Mesodermal cell (in vitro differentiated cells): ENCODE data around the gene ERG.

Source experiments
- H3K27ac ChIP-seq: 2 replicates; pipeline ENCODE4 v1.7.0; 2013; ENCODE audit warnings: mild to moderate bottlenecking, low read depth, low read length, moderate library complexity; ENCODE audit not compliant: severe bottlenecking
- H3K36me3 ChIP-seq: 2 replicates; pipeline ENCODE4 v1.7.1; 2013; ENCODE audit warnings: mild to moderate bottlenecking, low read length, moderate library complexity; ENCODE audit not compliant: control insufficient read depth, insufficient read depth
- H3K4me1 ChIP-seq: one replicate; pipeline ENCODE4 v1.7.1; 2013; ENCODE audit warnings: mild to moderate bottlenecking, low read length; ENCODE audit not compliant: insufficient read depth, control insufficient read depth, poor library complexity, severe bottlenecking
- H3K4me3 ChIP-seq: 2 replicates; pipeline ENCODE4 v1.7.0; 2013; ENCODE audit warnings: low read length, control low read depth, mild to moderate bottlenecking; ENCODE audit not compliant: insufficient read depth, poor library complexity, severe bottlenecking; ENCODE audit errors: extremely low read depth
- H3K9me3 ChIP-seq: 2 replicates; pipeline ENCODE4 v1.7.1; 2013; ENCODE audit warnings: mild to moderate bottlenecking, low read length, moderate library complexity; ENCODE audit not compliant: control insufficient read depth
- WGBS, 2 experiments: methylation state at CpG; one replicate each; pipeline ENCODE4 v1.1.5; 2013; ENCODE audit warnings: missing lambda C conversion rate in 2 of 2; ENCODE audit not compliant: insufficient coverage in 2 of 2; 5-methylcytosine and 5-hydroxymethylcytosine counted together

ERG gene

DNA sequence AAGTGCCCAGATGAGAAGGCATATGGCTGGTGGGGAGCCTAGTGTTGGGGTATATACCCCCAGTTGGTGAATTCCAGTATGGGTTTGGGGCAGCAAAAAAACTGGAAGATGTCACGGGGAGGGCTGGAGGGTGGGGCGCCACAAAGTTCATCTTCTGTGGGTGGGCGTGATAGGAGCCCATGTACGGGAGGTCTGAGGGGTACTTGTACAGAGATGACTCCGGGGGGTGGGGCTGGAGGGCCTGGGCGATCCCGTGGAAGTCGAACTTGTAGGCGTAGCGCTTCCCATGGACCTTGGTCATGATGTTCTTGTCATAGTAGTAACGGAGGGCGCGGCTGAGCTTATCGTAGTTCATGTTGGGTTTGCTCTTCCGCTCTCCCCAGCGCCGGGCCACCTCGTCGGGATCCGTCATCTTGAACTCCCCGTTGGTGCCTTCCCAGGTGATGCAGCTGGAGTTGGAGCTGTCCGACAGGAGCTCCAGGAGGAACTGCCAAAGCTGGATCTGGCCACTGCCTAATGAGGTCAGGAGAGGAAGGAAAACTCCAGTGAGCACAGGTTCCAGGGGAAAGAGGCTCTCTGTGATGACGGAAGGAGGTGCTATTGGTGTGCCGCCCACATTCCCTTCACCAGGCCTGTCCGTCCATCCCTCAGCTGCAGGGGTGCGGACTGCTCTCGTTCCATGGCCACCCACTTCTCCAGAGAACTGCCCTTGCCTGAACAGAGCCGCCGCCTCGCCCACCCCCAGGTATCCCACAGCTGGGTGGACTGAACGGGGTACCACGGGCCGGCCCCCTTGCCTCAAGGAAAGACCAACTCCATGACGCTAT, 114.7 kb downstream of the ERG start:
- H3K27ac ChIP-seq, result no peak overlapping the region
- H3K36me3 ChIP-seq, result no peaks in the 10 kb centered on the region
- peaks cover 3% of the 10 kb centered on the region for H3K4me1 ChIP-seq
- 93 to 96% methylated on average over 33 to 34 of the region's 34 CpGs for WGBS, 2 experiments
- no peak overlapping the region for H3K4me3 ChIP-seq
- H3K9me3 ChIP-seq, result no peaks in the 10 kb centered on the region

- Histone ChIP-seq H3K4me3 (no peak overlapping the region), H3K4me1 (no peaks in the 10 kb centered on the region), H3K9me3 (no peaks in the 10 kb centered on the region), H3K36me3 (no peaks in the 10 kb centered on the region), H3K27ac (no peak overlapping the region)
- 91 to 93% methylated on average over 3 to 5 of the region's 5 CpGs for WGBS, 2 experiments
Measured at GRCh38 chr21:38380481-38381137, 117.7 kb downstream of the ERG start.

- H3K36me3 ChIP-seq, result no peaks in the 10 kb centered on the region
- WGBS, 2 experiments, result 80 to 100% methylated on average over 1 to 2 of the region's 3 CpGs
- no peaks in the 10 kb centered on the region for H3K4me1 ChIP-seq
- H3K27ac ChIP-seq, result no peak overlapping the region
- no peaks in the 10 kb centered on the region for H3K9me3 ChIP-seq
- no peak overlapping the region for H3K4me3 ChIP-seq
Measured at GRCh38 chr21:38379147-38379546, 119.1 kb downstream of the ERG start.

DNA sequence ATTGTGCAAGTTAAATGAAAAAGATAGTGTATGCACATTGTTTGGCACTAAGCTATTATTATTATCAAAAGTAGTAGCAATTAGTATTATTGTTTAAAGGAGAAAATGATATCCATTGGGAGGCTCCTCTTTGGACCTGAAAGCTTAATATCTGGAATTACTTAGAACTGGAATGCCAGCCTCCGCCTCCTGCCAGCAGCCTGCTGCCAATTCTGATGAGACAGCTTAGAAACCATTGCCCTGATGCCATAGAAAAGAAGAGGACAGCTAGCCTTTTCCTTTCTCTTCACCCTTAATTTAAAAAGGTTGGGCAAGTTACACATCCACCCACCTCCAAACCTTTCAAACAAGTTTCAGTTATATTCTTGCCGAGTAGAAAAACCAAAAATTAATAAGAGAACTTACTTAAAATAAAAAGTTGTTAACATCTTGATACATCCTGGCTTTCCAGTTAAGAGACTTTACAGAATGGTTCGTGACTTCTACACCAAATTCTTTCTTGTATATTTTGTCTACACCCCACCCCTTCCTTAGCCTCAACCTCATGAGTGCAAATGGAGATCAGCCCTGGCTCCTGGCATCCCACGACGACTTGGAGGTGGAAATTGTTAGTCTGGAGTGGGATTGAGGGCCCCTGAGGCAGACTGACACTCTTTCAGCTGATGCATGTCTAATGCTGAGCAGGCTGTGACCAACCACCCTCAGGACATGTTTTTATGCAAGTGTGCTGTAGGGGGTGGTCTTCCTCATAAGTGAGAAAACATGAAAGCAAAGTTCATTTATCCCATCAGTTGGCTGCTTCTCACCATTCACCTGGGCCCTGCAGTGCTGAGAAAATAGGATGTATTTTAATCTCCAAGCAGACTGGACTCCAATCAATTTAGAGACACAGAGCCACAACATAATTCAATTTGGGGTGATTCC, 120.8 kb downstream of the ERG start:
- Histone ChIP-seq H3K9me3 (no peaks in the 10 kb centered on the region), H3K4me3 (no peak overlapping the region), H3K27ac (no peak overlapping the region), H3K36me3 (no peaks in the 10 kb centered on the region), H3K4me1 (no peaks in the 10 kb centered on the region)
- WGBS, 2 experiments, result 79% methylated on average over 1 of the region's 5 CpGs; no CpG with 5 or more reads in 1 of the 2 experiments

DNA sequence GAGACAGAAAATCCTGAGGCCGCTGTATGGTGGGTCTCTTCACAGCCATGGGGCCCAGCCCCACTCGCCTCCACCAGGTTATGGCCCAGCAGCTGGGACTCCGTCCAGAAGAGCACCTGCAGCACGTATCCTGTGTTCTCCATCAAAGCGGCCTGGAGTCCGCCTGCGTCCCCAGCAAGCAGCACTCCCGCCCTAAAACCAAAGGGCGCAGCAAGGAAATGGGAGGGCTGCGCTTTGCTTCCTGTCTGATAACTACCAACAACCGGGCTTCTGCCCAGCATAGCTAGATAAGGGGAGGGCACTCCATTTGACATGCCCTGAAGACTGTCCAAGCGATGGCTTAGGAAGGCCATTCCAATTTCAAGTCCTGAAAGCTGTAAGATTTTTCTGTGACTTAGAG, 121.6 kb downstream of the ERG start:
- 93 to 96% methylated on average over 8 to 10 of the region's 12 CpGs for WGBS, 2 experiments
- no peaks in the 10 kb centered on the region for H3K9me3 ChIP-seq
- no peaks in the 10 kb centered on the region for H3K36me3 ChIP-seq
- no peak overlapping the region for H3K4me3 ChIP-seq
- H3K4me1 ChIP-seq, result no peaks in the 10 kb centered on the region
- no peak overlapping the region for H3K27ac ChIP-seq

DNA sequence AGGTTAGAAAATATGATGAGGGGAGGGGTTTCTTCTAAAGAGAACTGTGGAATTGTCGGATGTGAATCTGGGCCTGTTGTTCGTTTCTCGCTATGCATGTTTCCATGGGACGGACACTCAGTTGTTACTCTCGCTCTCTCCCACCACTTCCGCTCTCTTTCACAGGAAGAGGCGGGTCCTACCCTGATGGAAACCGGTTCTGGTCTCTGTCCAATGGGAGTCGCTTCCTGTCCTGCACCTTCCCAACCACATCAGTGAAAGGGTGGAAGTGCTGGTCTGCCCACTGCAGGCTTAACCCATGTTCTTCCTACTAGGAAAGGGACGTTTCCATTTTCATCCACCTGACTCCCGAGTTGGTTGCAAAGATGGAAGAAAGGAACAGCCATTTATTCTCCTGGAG, 122.0 kb downstream of the ERG start:
- no peak overlapping the region for H3K27ac ChIP-seq
- 91 to 93% methylated on average over 7 of the region's 11 CpGs for WGBS, 2 experiments
- no peaks in the 10 kb centered on the region for H3K36me3 ChIP-seq
- no peaks in the 10 kb centered on the region for H3K4me1 ChIP-seq
- H3K9me3 ChIP-seq, result no peaks in the 10 kb centered on the region
- no peak overlapping the region for H3K4me3 ChIP-seq

DNA sequence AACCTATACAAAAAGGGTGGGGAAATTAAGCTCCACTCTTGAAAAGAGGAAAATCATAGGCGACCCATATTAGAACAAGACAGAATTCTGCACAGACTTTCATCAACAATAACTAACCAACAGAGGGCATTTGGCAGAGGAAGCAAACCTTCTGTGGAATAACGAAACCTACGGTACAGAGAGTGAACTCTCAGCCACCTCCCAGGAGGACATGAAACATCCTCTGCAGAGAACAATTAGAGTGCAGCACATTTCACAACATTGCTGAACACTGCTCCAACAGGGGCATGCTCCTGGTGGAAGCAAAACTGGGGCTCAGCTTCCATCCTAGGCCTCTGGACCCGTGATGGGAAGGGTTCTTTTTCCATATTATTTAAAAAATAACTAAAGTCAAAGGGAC, 130.6 kb downstream of the ERG start:
- no peaks in the 10 kb centered on the region for H3K9me3 ChIP-seq
- 100% methylated on average over 2 of the region's 4 CpGs for WGBS, 2 experiments
- H3K36me3 ChIP-seq, result no peaks in the 10 kb centered on the region
- no peak overlapping the region for H3K4me3 ChIP-seq
- H3K27ac ChIP-seq, result no peak overlapping the region
- no peaks in the 10 kb centered on the region for H3K4me1 ChIP-seq

- H3K4me3 ChIP-seq, result no peak overlapping the region
- H3K36me3 ChIP-seq, result no peaks in the 10 kb centered on the region
- no peak overlapping the region for H3K27ac ChIP-seq
- 95 to 100% methylated on average over 1 to 2 of the region's 2 CpGs for WGBS, 2 experiments
- H3K4me1 ChIP-seq, result no peaks in the 10 kb centered on the region
- H3K9me3 ChIP-seq, result no peaks in the 10 kb centered on the region
Measured at GRCh38 chr21:38365521-38365920, 132.8 kb downstream of the ERG start.

DNA sequence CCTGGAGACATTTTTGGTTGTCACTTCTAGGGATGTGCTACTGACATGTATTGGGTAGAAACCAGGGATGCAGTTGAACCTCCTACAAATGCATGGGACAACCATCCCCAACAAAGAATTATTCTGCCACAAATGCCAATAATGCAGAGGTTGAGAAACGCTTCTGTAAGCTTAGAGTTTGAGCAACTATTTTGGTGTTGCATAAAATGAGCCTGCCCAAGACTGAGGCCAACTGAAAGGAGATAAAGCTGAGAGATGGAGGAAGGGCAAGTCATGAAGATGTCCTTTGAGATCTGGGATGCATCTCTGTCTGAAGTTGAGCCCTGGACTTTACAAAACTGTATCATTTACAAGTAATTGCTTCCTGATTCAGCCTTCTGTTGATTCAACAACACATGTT, 134.6 kb downstream of the ERG start:
- no peaks in the 10 kb centered on the region for H3K4me1 ChIP-seq
- 100% methylated on average over 1 of the region's 1 CpG; no CpG with 5 or more reads in 1 of the 2 experiments for WGBS, 2 experiments
- no peaks in the 10 kb centered on the region for H3K36me3 ChIP-seq
- no peak overlapping the region for H3K27ac ChIP-seq
- no peaks in the 10 kb centered on the region for H3K9me3 ChIP-seq
- H3K4me3 ChIP-seq, result no peak overlapping the region

- 70 to 80% methylated on average over 1 of the region's 1 CpG for WGBS, 2 experiments
- no peaks in the 10 kb centered on the region for H3K4me1 ChIP-seq
- no peak overlapping the region for H3K27ac ChIP-seq
- H3K9me3 ChIP-seq, result no peaks in the 10 kb centered on the region
- no peak overlapping the region for H3K4me3 ChIP-seq
- no peaks in the 10 kb centered on the region for H3K36me3 ChIP-seq
Measured at GRCh38 chr21:38361324-38361723, 137.0 kb downstream of the ERG start.
